Mucosa of stomach (tissue), 1 donor: ENCODE data around the gene RGS7.
"Not testable (repeated sequence)": the region's sequence is repeated elsewhere in the genome, so short reads cannot be mapped to it uniquely, and the experiment has no call there.

Experiments
- H3K27me3 ChIP-seq: one replicate; pipeline ENCODE4 v1.7.0; 2013; ENCODE audit warnings: mild to moderate bottlenecking, low read length; ENCODE audit not compliant: control insufficient read depth, insufficient read depth
- H3K36me3 ChIP-seq: one replicate; pipeline ENCODE4 v1.7.0; 2013; ENCODE audit warnings: low read length; ENCODE audit not compliant: control insufficient read depth, insufficient read depth
- H3K4me1 ChIP-seq: one replicate; pipeline ENCODE4 v1.7.0; 2013; ENCODE audit warnings: mild to moderate bottlenecking, low read length; ENCODE audit not compliant: control insufficient read depth, insufficient read depth
- H3K4me3 ChIP-seq: one replicate; pipeline ENCODE4 v1.7.0; 2013; ENCODE audit warnings: low read length
- H3K9ac ChIP-seq: one replicate; pipeline ENCODE4 v1.7.0; 2013; ENCODE audit warnings: mild to moderate bottlenecking, low read length, moderate library complexity
- H3K9me3 ChIP-seq: one replicate; pipeline ENCODE4 v1.7.0; 2013; ENCODE audit warnings: mild to moderate bottlenecking, low read length, moderate library complexity; ENCODE audit not compliant: control insufficient read depth
- donor health status: Pancreatic carcinoma.

RGS7 gene

GRCh38 chr1:240912821-240913220 is 444.2 kb downstream of the RGS7 start:
- no peak overlapping the region for H3K4me3 ChIP-seq
- no peak overlapping the region for H3K9ac ChIP-seq
- H3K4me1 ChIP-seq = no peaks in the 10 kb centered on the region
- H3K27me3 ChIP-seq = no peaks in the 10 kb centered on the region
- no peaks in the 10 kb centered on the region for H3K9me3 ChIP-seq
- H3K36me3 ChIP-seq = no peaks in the 10 kb centered on the region

GRCh38 chr1:240909701-240910457 is 447.1 kb downstream of the RGS7 start:
- Histone ChIP-seq H3K9me3 (no peaks in the 10 kb centered on the region), H3K9ac (no peak overlapping the region), H3K4me1 (no peaks in the 10 kb centered on the region), H3K4me3 (no peak overlapping the region), H3K27me3 (no peaks in the 10 kb centered on the region), H3K36me3 (no peaks in the 10 kb centered on the region)

- H3K9ac ChIP-seq = no peak overlapping the region
- no peak overlapping the region for H3K4me3 ChIP-seq
- no peaks in the 10 kb centered on the region for H3K9me3 ChIP-seq
- H3K27me3 ChIP-seq = no peaks in the 10 kb centered on the region
- H3K4me1 ChIP-seq = no peaks in the 10 kb centered on the region
- no peaks in the 10 kb centered on the region for H3K36me3 ChIP-seq
These were observed 450.5 kb downstream of the RGS7 start for GRCh38 chr1:240906477-240906876.

GRCh38 chr1:240905225-240905765 is 451.7 kb downstream of the RGS7 start:
- Histone ChIP-seq H3K9ac (no peak overlapping the region), H3K4me1 (no peaks in the 10 kb centered on the region), H3K9me3 (no peaks in the 10 kb centered on the region), H3K4me3 (no peak overlapping the region), H3K27me3 (no peaks in the 10 kb centered on the region), H3K36me3 (no peaks in the 10 kb centered on the region)

- H3K27me3 ChIP-seq, H3K9ac ChIP-seq, H3K9me3 ChIP-seq, H3K4me3 ChIP-seq, H3K4me1 ChIP-seq, H3K36me3 ChIP-seq: not testable (repeated sequence)
These were observed 461.6 kb downstream of the RGS7 start for GRCh38 chr1:240895424-240895823.

- no peak overlapping the region for H3K4me3 ChIP-seq
- no peaks in the 10 kb centered on the region for H3K9me3 ChIP-seq
- H3K9ac ChIP-seq = no peak overlapping the region
- no peaks in the 10 kb centered on the region for H3K4me1 ChIP-seq
- no peaks in the 10 kb centered on the region for H3K27me3 ChIP-seq
- no peaks in the 10 kb centered on the region for H3K36me3 ChIP-seq
These were observed 468.3 kb downstream of the RGS7 start for GRCh38 chr1:240888787-240889048.

GRCh38 chr1:240888039-240888786 is 468.8 kb downstream of the RGS7 start:
- Histone ChIP-seq H3K27me3 (no peaks in the 10 kb centered on the region), H3K9me3 (no peaks in the 10 kb centered on the region), H3K4me3 (no peak overlapping the region), H3K36me3 (no peaks in the 10 kb centered on the region), H3K4me1 (no peaks in the 10 kb centered on the region), H3K9ac (no peak overlapping the region)

GRCh38 chr1:240883490-240883889 is 473.5 kb downstream of the RGS7 start:
- Histone ChIP-seq H3K9me3 (no peaks in the 10 kb centered on the region), H3K9ac (no peak overlapping the region), H3K4me3 (no peak overlapping the region), H3K27me3 (no peaks in the 10 kb centered on the region), H3K36me3 (no peaks in the 10 kb centered on the region), H3K4me1 (no peaks in the 10 kb centered on the region)

- not testable (repeated sequence) for H3K4me3 ChIP-seq, H3K4me1 ChIP-seq, H3K27me3 ChIP-seq, H3K9ac ChIP-seq, H3K36me3 ChIP-seq, H3K9me3 ChIP-seq
These were observed 474.2 kb downstream of the RGS7 start for GRCh38 chr1:240882656-240883308.

- H3K27me3 ChIP-seq = no peaks in the 10 kb centered on the region
These were observed 478.4 kb downstream of the RGS7 start for GRCh38 chr1:240878631-240879030.

GRCh38 chr1:240877605-240878004 is 479.4 kb downstream of the RGS7 start:
- no peaks in the 10 kb centered on the region for H3K36me3 ChIP-seq
- H3K4me1 ChIP-seq = no peaks in the 10 kb centered on the region
- no peaks in the 10 kb centered on the region for H3K9me3 ChIP-seq
- no peaks in the 10 kb centered on the region for H3K27me3 ChIP-seq
- no peak overlapping the region for H3K9ac ChIP-seq
- H3K4me3 ChIP-seq = no peak overlapping the region

More at GRCh38 chr1:240878631-240879030, 478.4 kb downstream of the RGS7 start:
- Histone ChIP-seq H3K4me1 (no peaks in the 10 kb centered on the region), H3K9me3 (no peaks in the 10 kb centered on the region), H3K9ac (no peak overlapping the region), H3K4me3 (no peak overlapping the region), H3K36me3 (no peaks in the 10 kb centered on the region)

GRCh38 chr1:240876071-240876470 is 480.9 kb downstream of the RGS7 start:
- Histone ChIP-seq H3K9ac (no peak overlapping the region), H3K4me1 (no peaks in the 10 kb centered on the region), H3K4me3 (no peak overlapping the region), H3K36me3 (no peaks in the 10 kb centered on the region), H3K9me3 (no peaks in the 10 kb centered on the region), H3K27me3 (no peaks in the 10 kb centered on the region)
